Activated CD4-positive, alpha-beta T cell treated with anti-CD3 and anti-CD28 coated beads, Interleukin-2, amount 50 U/mL, for 24 hours (primary cell): ENCODE results near the gene HBZ.
"Not testable (repeated sequence)": the region's sequence is repeated elsewhere in the genome, so short reads cannot be mapped to it uniquely, and the experiment has no call there.

Source experiments
- DNase-seq, 2 donors: peaks; one replicate each; pipeline ENCODE4 v3.0.0-alpha.2; 2020; ENCODE audit warnings: low read depth in 1 of 2, low spot score in 1 of 2

HBZ gene

GRCh38 chr16:164134-164823, 11.8 kb downstream of the HBZ start:
- DNase-seq: not testable (repeated sequence)

- no peak for DNase-seq
Observed at GRCh38 chr16:164827-165538, 12.5 kb downstream of the HBZ start.

- DNase-seq: no peak
Observed at GRCh38 chr16:165539-166374, 13.3 kb downstream of the HBZ start, which contains the start of gene HBM. TSS of gene HBM (plus strand) at chr16:165978. CDS start at chr16:165998, 20 bp downstream.

- DNase-seq: no peak
Observed at GRCh38 chr16:166375-167121, 14.1 kb downstream of the HBZ start.

GRCh38 chr16:167122-167690, 14.8 kb downstream of the HBZ start:
- DNase-seq: no peak

- no peak for DNase-seq
Observed at GRCh38 chr16:168424-168823, 16.0 kb downstream of the HBZ start.

GRCh38 chr16:169014-169413, 16.6 kb downstream of the HBZ start:
- DNase-seq: no peak

GRCh38 chr16:170088-170507, 17.7 kb downstream of the HBZ start:
- DNase-seq: not testable (repeated sequence)

GRCh38 chr16:170788-171187, 18.3 kb downstream of the HBZ start:
- no peak for DNase-seq

- DNase-seq: not testable (repeated sequence)
Observed at GRCh38 chr16:172374-172941, 20.0 kb downstream of the HBZ start, which contains the start of gene HBA2. TSS of gene HBA2 (plus strand) at chr16:172876. CDS start at chr16:172913, 37 bp downstream.

- not testable (repeated sequence) for DNase-seq
Observed at GRCh38 chr16:173211-173854, 20.9 kb downstream of the HBZ start.

GRCh38 chr16:173928-174769, 21.7 kb downstream of the HBZ start:
- not testable (repeated sequence) for DNase-seq

- DNase-seq: no peak
Observed at GRCh38 chr16:175011-175949, 22.8 kb downstream of the HBZ start.

GRCh38 chr16:176006-176405, 23.6 kb downstream of the HBZ start:
- not testable (repeated sequence) for DNase-seq

GRCh38 chr16:176477-177382, 24.3 kb downstream of the HBZ start, which contains the start of gene HBA1:
TSS of gene HBA1 (plus strand) at chr16:176680. CDS start at chr16:176717, 37 bp downstream.
- DNase-seq: not testable (repeated sequence)

GRCh38 chr16:177394-177822, 25.0 kb downstream of the HBZ start:
- no peak for DNase-seq
